Stimulated activated CD4-positive, alpha-beta T cell treated with anti-CD3 and anti-CD28 coated beads, TNF-alpha, amount 100 ng/mL, for 48 hours (primary cell): ENCODE measurements around the gene IFT172.
A peak's percentile ranks its signal among the peaks of the same experiment; 100 is the strongest.
"Not testable (repeated sequence)": the region's sequence is repeated elsewhere in the genome, so short reads cannot be mapped to it uniquely, and the experiment has no call there.

Experiments used
- DNase-seq, 3 donors: peaks; one replicate each; pipeline ENCODE4 v3.0.0-alpha.2; 2020; ENCODE audit warnings: low read depth in 3 of 3

IFT172 gene

DNA sequence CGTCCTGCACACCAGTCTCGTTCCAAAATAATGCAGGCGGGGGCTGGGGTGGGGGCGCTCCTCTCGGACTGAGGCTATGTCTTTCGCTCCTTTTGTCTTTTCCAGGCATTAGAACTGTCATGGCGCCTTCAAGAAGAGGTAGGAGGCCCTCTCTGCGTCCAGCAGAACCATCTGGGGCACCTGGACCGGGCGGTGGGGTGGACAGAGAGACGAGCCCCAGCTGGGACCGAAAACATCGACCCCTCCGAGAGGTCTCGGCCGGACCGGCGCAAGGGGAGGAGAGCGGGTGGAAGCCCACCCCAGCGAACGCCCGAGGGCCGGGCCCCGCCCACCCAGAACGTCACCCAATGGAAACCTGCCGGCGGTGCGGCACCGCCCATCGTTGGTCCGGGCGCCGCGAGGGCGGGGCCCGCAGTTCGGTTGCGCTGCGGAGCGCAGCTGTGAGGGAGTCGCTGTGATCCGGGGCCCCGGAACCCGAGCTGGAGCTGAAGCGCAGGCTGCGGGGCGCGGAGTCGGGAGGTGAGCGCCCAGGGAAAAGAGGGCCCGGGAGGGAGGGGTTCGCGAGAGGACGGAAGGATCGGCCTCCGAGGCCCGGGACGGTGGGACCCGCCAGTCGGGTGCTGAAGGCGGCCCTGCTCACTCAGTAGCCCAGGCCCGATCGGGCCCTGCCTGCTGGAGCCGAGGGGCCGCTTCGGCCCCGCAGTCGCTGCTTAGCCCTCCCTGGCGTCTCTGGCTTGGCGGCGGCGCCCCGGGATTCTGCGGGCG lies 61.1 kb downstream of the IFT172 start, which contains the start of gene NRBP1:
Gene NRBP1 (plus strand): TSS at position 419 of the 765 bp plus-strand sequence. CDS start 4,643 bp downstream, outside the sequence.
- peak; percentile 80 to 93 (median 88) for DNase-seq

- DNase-seq = no peak
Observed at GRCh38 chr2:27427863-27428212, 61.7 kb downstream of the IFT172 start.

GRCh38 chr2:27425039-27425438 lies 64.5 kb downstream of the IFT172 start:
- DNase-seq = not testable (repeated sequence)

GRCh38 chr2:27422958-27423357 lies 66.6 kb downstream of the IFT172 start:
- no peak for DNase-seq

DNA sequence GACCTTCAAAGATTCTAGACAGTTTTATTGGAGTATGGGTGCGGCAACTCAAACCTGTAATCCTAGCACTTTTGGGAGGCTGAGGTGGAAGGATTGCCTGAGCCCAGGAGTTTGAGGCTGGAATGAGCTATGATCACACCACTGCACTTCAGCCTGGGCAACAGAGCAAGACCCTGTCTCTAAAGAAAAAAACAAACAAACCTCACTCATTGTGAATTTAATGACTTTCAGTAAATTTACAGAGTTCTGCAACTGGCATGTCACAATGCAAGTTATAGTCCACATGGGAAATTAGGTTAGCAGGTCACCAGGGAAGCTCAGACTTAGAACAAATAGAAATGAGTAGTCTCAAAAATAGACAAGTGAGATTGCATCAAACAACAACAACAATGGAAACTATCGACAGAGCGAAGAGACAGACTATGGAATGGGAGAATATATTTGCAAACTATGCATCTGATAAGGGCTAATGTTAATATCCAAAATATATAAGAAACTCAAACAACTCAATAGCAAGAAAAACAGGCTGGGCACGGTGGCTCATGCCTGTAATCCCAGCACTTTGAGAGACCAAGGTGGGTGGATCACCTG lies 67.8 kb downstream of the IFT172 start:
- DNase-seq = no peak

GRCh38 chr2:27420996-27421395 lies 68.5 kb downstream of the IFT172 start:
- no peak for DNase-seq

DNA sequence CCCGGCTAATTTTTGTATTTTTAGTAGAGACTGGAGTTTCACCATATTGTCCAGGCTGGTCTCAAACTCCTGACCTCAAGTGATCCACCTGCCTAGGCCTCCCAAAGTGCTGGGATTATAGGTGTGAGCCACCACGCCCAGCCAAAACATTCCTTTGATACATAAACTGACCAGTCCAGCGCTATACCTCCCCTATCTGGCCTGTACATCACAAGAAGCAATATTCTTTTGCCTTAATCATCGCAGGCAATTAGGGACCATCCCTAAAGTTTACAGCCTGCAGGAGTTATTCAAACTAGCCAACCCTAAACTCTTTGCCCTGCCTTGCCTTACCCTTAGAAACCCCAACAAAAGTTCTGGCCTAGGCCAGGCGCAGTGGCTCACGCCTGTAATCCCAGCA lies 73.4 kb downstream of the IFT172 start:
- no peak for DNase-seq

DNA sequence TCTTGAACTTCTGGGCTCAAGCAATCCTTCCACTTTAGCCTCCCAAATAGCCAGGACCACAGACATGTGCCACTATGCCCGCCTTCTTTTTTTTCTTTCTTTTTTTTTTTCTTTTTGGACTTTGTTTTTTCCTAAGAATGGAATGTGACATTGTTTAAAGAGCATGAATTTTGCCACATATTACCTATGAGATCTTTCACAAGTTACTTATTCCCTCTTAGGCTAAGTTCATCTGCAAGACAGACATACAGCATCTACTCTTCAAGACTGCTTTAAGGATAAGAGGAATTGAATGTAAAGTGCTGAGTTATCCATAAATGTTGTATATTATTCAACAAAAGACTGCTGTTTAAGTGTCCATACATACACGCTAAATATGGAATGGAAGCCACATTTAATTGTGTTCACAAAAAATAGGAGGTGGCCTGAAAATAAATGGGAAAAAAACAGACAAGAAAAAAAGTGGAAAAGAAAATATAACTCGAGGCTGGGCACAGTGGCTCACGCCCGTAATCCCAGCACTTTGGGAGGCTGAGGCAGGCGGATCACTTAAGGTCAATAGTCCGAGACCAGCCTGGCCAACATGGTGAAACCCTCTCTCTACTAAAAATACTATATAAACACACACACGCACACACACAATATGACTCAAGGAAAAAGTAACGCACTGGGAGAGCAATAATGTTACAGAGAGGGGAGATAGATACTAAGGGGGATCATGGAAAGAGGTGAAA lies 77.0 kb downstream of the IFT172 start:
- DNase-seq = no peak

GRCh38 chr2:27409321-27410073 lies 80.0 kb downstream of the IFT172 start, which contains the start of gene PPM1G:
TSS of gene PPM1G (minus strand) at chr2:27409591. CDS start at chr2:27409422, 169 bp downstream.
- peak; percentile 94 to 98 (median 95) for DNase-seq

GRCh38 chr2:27408601-27409320 lies 80.8 kb downstream of the IFT172 start:
- DNase-seq = no peak

DNA sequence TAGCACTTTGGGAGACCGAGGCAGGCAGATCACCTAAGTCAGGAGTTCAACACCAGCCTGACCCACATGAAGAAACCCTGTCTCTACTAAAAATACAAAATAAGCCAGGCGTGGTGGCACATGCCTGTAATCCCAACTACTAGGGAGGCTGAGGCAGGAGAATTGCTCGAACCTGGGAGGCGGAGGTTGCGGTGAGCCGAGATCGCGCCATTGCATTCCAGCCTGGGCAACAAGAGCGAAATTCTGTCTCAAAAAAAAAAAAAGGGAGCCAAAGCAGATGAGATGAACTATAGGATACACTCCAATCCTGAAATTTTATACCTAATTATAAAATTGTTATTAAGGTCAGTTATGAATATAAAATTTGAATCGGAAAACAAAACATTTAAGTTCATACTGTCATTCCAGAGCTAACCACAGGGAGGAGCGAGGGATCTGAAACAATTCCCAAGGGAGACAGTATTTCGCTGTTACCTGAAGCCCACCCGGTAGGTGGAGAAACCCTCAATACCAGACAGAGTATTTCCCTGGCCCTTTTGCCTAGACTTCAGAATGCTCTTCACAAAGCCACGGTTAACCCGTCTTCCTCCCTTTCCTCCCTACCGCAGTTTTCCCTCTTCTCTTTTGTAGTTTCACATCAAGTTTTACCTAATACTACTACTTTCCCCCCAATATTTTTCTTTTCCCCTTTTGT lies 81.6 kb downstream of the IFT172 start:
- no peak for DNase-seq

DNA sequence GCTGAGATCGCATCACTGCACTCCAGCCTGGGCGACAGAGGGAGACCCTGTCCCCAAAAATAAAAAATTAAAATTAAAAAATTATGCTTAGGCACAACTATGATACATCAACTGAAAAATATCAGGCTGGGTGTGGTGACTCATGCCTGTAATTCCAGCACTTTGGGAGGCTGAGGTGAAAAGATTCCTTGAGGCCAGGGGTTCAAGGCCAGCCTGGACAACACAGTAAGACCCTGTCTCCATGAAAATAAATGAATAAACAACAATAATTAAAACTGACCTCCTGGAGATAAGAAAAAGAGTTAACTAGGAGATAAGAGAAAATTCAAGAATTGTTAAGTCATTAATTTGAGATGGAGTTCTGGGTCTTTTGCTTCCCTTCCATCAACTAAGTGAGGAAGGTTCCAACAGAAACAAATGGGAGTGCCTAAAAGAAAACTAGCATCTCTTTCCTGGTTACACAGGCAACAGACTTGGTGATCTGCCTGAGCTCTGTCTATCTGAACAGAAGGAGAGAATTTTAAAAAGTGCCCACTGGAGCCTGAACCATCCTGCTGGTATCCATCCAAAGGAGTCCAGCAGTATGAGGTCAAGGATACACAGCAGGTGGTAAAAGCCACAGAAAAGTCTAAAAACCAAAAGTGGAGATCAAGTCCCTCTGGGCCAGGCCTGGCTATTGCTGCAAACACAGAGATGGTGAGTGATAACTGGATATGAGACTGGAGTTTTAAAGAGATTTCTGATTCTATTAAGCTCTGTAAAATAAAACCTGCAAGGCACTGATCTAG lies 89.0 kb downstream of the IFT172 start:
- DNase-seq = no peak

DNA sequence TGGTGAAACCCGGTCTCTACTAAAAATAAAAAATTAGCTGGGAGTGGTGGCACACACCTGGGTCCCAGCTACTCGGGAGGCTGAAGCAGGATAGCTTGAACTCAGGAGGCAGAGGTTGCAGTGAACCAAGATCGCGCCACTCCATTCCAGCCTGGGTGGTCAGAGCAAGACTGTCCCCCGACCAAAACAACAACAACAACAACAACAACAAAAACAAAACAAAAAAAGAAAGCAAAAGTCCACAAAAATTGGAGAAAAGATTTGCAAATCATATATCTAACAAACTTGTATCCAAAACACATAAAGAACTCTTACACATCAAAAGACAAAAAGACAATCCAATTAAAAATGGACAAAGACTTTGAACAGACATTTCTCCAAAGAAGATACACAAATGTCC lies 90.6 kb downstream of the IFT172 start:
- DNase-seq = no peak
